CD4-positive, CD25-positive, alpha-beta regulatory T cell (primary cell): Measurements from ENCODE around the gene WNT9A. TPM values are rescaled to one million over a fixed set of nuclear protein-coding genes. Genes with fewer than 3 reads are reported as not detected.
"Not testable (repeated sequence)": the region's sequence is repeated elsewhere in the genome, so short reads cannot be mapped to it uniquely, and the experiment has no call there.

ENCODE experiments used
- ATAC-seq, 2 donors: fragments of 150-1000 bp; cut with Tn5 transposase; one replicate each; pipeline ENCODE4 v1.10.0; 2021; ENCODE audit warnings: low read depth in 2 of 2, moderate number of reproducible peaks in 2 of 2, moderate library complexity in 1 of 2
- DNase-seq, 3 donors: peaks; one replicate each; pipeline versions ENCODE4 v3.0.0 to v3.0.0-alpha.2; 2012 to 2022; ENCODE audit warnings: mixed read lengths in 1 of 3
- H3K27ac ChIP-seq: one replicate; pipeline ENCODE4 v1.7.0; 2013; ENCODE audit warnings: mild to moderate bottlenecking, low read length; ENCODE audit not compliant: insufficient read depth, poor library complexity, severe bottlenecking
- H3K27me3 ChIP-seq: one replicate; pipeline ENCODE4 v1.7.0; 2013; ENCODE audit warnings: low read length; ENCODE audit not compliant: control insufficient read depth, insufficient read depth
- H3K36me3 ChIP-seq: one replicate; pipeline ENCODE4 v1.7.0; 2013; ENCODE audit warnings: mild to moderate bottlenecking, low read length, moderate library complexity; ENCODE audit not compliant: control insufficient read depth, insufficient read depth
- H3K4me1 ChIP-seq: 2 replicates; pipeline ENCODE4 v1.7.0; 2013; ENCODE audit warnings: mild to moderate bottlenecking, low read length; ENCODE audit not compliant: insufficient read depth, control insufficient read depth, poor library complexity, severe bottlenecking
- H3K4me3 ChIP-seq: one replicate; pipeline ENCODE4 v1.7.0; 2013; ENCODE audit warnings: low read depth, mild to moderate bottlenecking, low read length, moderate library complexity
- H3K9me3 ChIP-seq, 2 experiments: 1 replicate in 1 of 2; 2 replicates in 1 of 2; pipeline ENCODE4 v1.7.0; 2013; ENCODE audit warnings: low read length in 2 of 2, mild to moderate bottlenecking in 1 of 2, moderate library complexity in 1 of 2; ENCODE audit not compliant: control insufficient read depth in 2 of 2
- H3K27ac Mint-ChIP-seq, 3 donors: one replicate each; pipeline ENCODE4 v1.8.0; 2020 to 2022; ENCODE audit warnings: mild to moderate bottlenecking in 3 of 3, mixed read lengths in 3 of 3, moderate library complexity in 2 of 3
- H3K27me3 Mint-ChIP-seq: one replicate; pipeline ENCODE4 v1.8.0; 2022; ENCODE audit warnings: mild to moderate bottlenecking, mixed read lengths
- H3K36me3 Mint-ChIP-seq: one replicate; pipeline ENCODE4 v1.8.0; 2020; ENCODE audit warnings: mixed read lengths
- H3K4me1 Mint-ChIP-seq, 4 donors: one replicate each; pipeline ENCODE4 v1.8.0; 2020 to 2022; ENCODE audit warnings: mixed read lengths in 4 of 4, mild to moderate bottlenecking in 1 of 4
- H3K4me3 Mint-ChIP-seq, 4 donors: one replicate each; pipeline ENCODE4 v1.8.0; 2020 to 2022; ENCODE audit warnings: mild to moderate bottlenecking in 4 of 4, mixed read lengths in 4 of 4, moderate library complexity in 3 of 4
- H3K9me3 Mint-ChIP-seq, 7 donors: one replicate each; pipeline ENCODE4 v1.8.0; 2020 to 2022; ENCODE audit warnings: mixed read lengths in 7 of 7, mild to moderate bottlenecking in 3 of 7, moderate library complexity in 2 of 7
- polyA plus RNA-seq, 4 donors: library from polyadenylated mRNA; unstranded; fragments of 300-500 nt; fragmentation: Illumina TruSeq; gene quantifications; one replicate each; pipeline ENCODE4 v1.2.3, GENCODE V29; 2021
- total RNA-seq: library from RNA; stranded (reverse); gene quantifications from one replicate; pipeline ENCODE4 v1.2.3, GENCODE V29; 2022

The WNT9A gene
- total and polyA plus RNA-seq, 5 donors from 2014 or later = 0.20 TPM; not detected in 4

GRCh38 chr1:227972843-227973374 is 25.2 kb upstream of the WNT9A start:
- DNase-seq, H3K9me3 ChIP-seq, H3K4me1 Mint-ChIP-seq, H3K9me3 Mint-ChIP-seq, H3K4me3 ChIP-seq, H3K27me3 ChIP-seq, H3K4me1 ChIP-seq, H3K4me3 Mint-ChIP-seq, H3K36me3 ChIP-seq, H3K36me3 Mint-ChIP-seq, H3K27ac Mint-ChIP-seq, H3K27ac ChIP-seq, ATAC-seq, H3K27me3 Mint-ChIP-seq: not testable (repeated sequence)

GRCh38 chr1:227972283-227972679 is 24.5 kb upstream of the WNT9A start:
- not testable (repeated sequence) for H3K9me3 Mint-ChIP-seq, H3K4me3 Mint-ChIP-seq, H3K9me3 ChIP-seq, H3K27ac Mint-ChIP-seq, H3K4me1 ChIP-seq, H3K36me3 Mint-ChIP-seq, DNase-seq, H3K36me3 ChIP-seq, H3K4me1 Mint-ChIP-seq, H3K27me3 Mint-ChIP-seq, H3K27me3 ChIP-seq, ATAC-seq, H3K27ac ChIP-seq, H3K4me3 ChIP-seq

GRCh38 chr1:227971643-227972282 is 24.0 kb upstream of the WNT9A start:
- DNase-seq, H3K4me3 Mint-ChIP-seq, H3K36me3 ChIP-seq, ATAC-seq, H3K4me1 Mint-ChIP-seq, H3K9me3 ChIP-seq, H3K27ac ChIP-seq, H3K27ac Mint-ChIP-seq, H3K36me3 Mint-ChIP-seq, H3K4me3 ChIP-seq, H3K27me3 Mint-ChIP-seq, H3K27me3 ChIP-seq, H3K4me1 ChIP-seq, H3K9me3 Mint-ChIP-seq: not testable (repeated sequence)

DNA sequence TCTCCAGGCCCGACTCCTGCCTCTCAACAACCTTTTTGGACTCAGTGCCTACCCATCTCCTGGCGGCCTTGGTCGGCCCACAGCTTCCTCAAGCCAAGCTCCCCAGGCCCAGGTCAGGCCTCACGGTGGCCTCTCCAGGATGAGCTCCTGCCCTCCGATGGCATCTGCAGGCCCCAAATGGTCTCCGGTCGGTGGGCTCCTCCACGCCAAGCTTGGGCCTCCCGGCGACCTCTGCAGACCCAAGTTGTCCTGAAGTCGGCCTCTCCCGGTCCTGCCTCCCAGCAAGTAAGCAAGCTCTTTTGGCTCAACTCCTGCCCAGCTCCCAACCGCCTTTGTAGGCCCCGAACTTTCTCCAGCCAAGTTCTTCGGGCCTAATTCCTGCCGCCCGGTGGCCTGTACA is 23.5 kb upstream of the WNT9A start:
- not testable (repeated sequence) for H3K36me3 ChIP-seq, H3K4me3 ChIP-seq, H3K4me3 Mint-ChIP-seq, H3K27ac ChIP-seq, DNase-seq, H3K4me1 Mint-ChIP-seq, H3K27ac Mint-ChIP-seq, H3K36me3 Mint-ChIP-seq, ATAC-seq, H3K27me3 ChIP-seq, H3K27me3 Mint-ChIP-seq, H3K9me3 Mint-ChIP-seq, H3K9me3 ChIP-seq, H3K4me1 ChIP-seq

DNA sequence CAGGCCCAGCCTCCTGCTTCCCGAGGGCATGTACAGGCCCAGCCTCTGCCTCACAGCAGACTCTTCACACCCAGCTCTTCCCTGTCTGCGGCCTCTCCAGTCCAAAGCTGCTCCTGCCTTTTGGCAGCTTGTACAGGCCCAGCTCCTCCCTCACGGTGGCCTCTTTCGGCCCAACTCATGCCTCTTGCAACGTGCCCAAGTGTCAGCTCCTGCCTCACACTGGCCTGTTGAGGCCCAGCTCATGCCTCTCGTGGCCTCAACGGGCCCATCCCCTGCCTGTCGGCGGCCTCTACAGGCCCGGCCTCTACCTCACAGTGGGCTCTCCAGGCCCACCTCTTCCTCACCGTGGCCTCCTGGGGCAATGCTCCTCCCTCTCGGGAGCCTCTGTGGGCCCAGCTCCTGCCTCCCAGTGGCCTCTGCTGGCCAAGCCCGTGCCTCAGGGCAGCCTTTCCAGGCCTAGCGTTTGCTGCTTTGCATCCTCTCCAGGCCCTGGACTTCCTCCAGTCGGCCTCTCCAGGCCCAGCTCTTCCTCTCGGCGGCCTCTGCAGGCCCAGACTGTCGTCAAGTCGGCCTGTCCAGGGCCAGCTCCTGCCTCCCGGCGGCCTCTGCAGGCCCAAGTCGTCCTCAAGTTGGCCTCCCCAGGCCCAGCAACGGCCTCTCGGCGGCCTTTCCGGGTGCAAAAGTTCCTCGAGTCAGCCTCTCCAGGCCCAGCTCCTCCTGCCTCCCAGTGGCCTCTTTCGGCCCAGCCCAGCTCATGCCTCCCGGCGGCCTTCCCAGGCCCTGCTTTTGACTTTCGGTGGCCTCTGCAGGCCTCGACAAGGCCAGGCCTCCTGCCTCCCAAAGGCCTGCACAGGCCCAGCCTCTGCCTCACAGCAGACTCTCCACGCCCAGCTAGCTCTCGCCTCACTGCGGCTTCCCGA is 22.6 kb upstream of the WNT9A start:
- DNase-seq, H3K4me3 ChIP-seq, H3K4me1 Mint-ChIP-seq, H3K4me1 ChIP-seq, H3K36me3 ChIP-seq, H3K4me3 Mint-ChIP-seq, H3K27ac Mint-ChIP-seq, H3K27ac ChIP-seq, H3K27me3 ChIP-seq, H3K36me3 Mint-ChIP-seq, H3K9me3 ChIP-seq, H3K27me3 Mint-ChIP-seq, ATAC-seq, H3K9me3 Mint-ChIP-seq: not testable (repeated sequence)

DNA sequence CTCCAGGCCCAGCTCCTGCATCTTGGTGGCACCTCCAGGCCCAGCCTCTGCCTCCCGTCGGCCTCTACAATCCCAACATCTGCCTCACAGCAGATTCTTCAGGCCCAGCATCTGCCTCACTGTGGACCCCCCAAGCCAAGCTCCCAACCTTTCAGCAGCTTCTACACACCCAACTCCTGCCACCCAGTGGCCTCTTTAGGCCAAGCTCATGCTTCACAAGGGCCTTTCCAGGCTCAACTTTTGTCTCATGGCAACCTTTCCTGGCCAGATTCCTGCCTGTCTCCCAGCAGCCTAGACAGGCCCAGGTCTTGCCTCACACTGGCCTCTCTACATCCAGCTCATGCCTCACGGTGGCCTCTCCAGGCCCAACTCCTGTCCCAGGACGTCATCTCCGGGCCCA is 20.1 kb upstream of the WNT9A start:
- not testable (repeated sequence) for H3K36me3 Mint-ChIP-seq, H3K4me1 Mint-ChIP-seq, ATAC-seq, H3K27ac Mint-ChIP-seq, H3K9me3 ChIP-seq, H3K27me3 ChIP-seq, H3K27me3 Mint-ChIP-seq, H3K27ac ChIP-seq, H3K9me3 Mint-ChIP-seq, H3K4me1 ChIP-seq, H3K4me3 ChIP-seq, H3K36me3 ChIP-seq, H3K4me3 Mint-ChIP-seq, DNase-seq

- H3K4me1 Mint-ChIP-seq, H3K36me3 ChIP-seq, H3K27me3 Mint-ChIP-seq: not testable (repeated sequence)
Observed at GRCh38 chr1:227966733-227967132, 19.0 kb upstream of the WNT9A start.

More at GRCh38 chr1:227966733-227967132, 19.0 kb upstream of the WNT9A start:
- not testable (repeated sequence) for H3K27ac Mint-ChIP-seq, H3K27me3 ChIP-seq, H3K4me3 ChIP-seq, ATAC-seq, H3K9me3 Mint-ChIP-seq, H3K4me1 ChIP-seq, DNase-seq, H3K9me3 ChIP-seq, H3K36me3 Mint-ChIP-seq, H3K27ac ChIP-seq, H3K4me3 Mint-ChIP-seq
